ENCODE results near the gene NOP53.

NOP53 gene

GRCh38 chr19:47720669-47721422, 24.5 kb upstream of the NOP53 start:
- no peak overlapping the region for H2AFZ ChIP-seq (ENCODE audit: low read length)
- no peaks in the 10 kb centered on the region for H3K4me1 ChIP-seq (ENCODE audit: low read length)
- H3K4me3 ChIP-seq (ENCODE audit: low read length): no peak overlapping the region
- no peak overlapping the region for H3K9ac ChIP-seq (ENCODE audit: low read length)
- H4K20me1 ChIP-seq (ENCODE audit: insufficient read depth, low read length): no peaks in the 10 kb centered on the region
- H3K79me2 ChIP-seq (ENCODE audit: low read length): no peaks in the 10 kb centered on the region
- H3K4me2 ChIP-seq (ENCODE audit: low read depth, low read length): no peak overlapping the region
- no peak for DNase-seq
- TF ChIP-seq CTCF (IDR thresholded peaks at IDR 0.05; ENCODE audit: low read length): no peak
- TF ChIP-seq EZH2 (optimal IDR thresholded peaks at IDR 0.05; ENCODE audit: low read depth, low read length): peak; percentile 49
- H3K27me3 ChIP-seq (replicated peaks; ENCODE audit: insufficient read depth, low read length): peaks cover 72% of the 10 kb centered on the region
- H3K9me2 ChIP-seq (replicated peaks; ENCODE audit: insufficient read depth, low read length): no peaks in the 10 kb centered on the region
- no peaks in the 10 kb centered on the region for H3F3A ChIP-seq (ENCODE audit: insufficient read depth, low read length)
- no peak overlapping the region for H3K27ac ChIP-seq (ENCODE audit: low read length)
- H3K9me3 ChIP-seq (replicated peaks; ENCODE audit: insufficient read depth, low read length): no peaks in the 10 kb centered on the region
- H3K36me3 ChIP-seq (replicated peaks; ENCODE audit: insufficient read depth, low read length): no peaks in the 10 kb centered on the region

- no peak overlapping the region for H3K9ac ChIP-seq (ENCODE audit: low read length)
- DNase-seq: no peak
- TF ChIP-seq EZH2 (optimal IDR thresholded peaks at IDR 0.05; ENCODE audit: low read depth, low read length) (no peak), CTCF (IDR thresholded peaks at IDR 0.05; ENCODE audit: low read length) (no peak), EZH2phosphoT487 (IDR thresholded peaks at IDR 0.05; ENCODE audit: low read length) (no peak)
- H4K20me1 ChIP-seq (ENCODE audit: insufficient read depth, low read length): no peaks in the 10 kb centered on the region
- H3K79me2 ChIP-seq (ENCODE audit: low read length): no peaks in the 10 kb centered on the region
- H2AFZ ChIP-seq (ENCODE audit: low read length): no peak overlapping the region
- H3K4me1 ChIP-seq (ENCODE audit: low read length): no peaks in the 10 kb centered on the region
- H3K36me3 ChIP-seq (replicated peaks; ENCODE audit: insufficient read depth, low read length): no peaks in the 10 kb centered on the region
- no peaks in the 10 kb centered on the region for H3K9me2 ChIP-seq (replicated peaks; ENCODE audit: insufficient read depth, low read length)
- H3K27me3 ChIP-seq (replicated peaks; ENCODE audit: insufficient read depth, low read length): peaks cover 80% of the 10 kb centered on the region
- no peak overlapping the region for H3K27ac ChIP-seq (ENCODE audit: low read length)
- H3K4me2 ChIP-seq (ENCODE audit: low read depth, low read length): no peak overlapping the region
- no peak overlapping the region for H3K4me3 ChIP-seq (ENCODE audit: low read length)
- no peaks in the 10 kb centered on the region for H3K9me3 ChIP-seq (replicated peaks; ENCODE audit: insufficient read depth, low read length)
- no peaks in the 10 kb centered on the region for H3F3A ChIP-seq (ENCODE audit: insufficient read depth, low read length)
Measured at GRCh38 chr19:47723581-47723940, 21.8 kb upstream of the NOP53 start.

GRCh38 chr19:47725759-47726401, 19.5 kb upstream of the NOP53 start:
- Histone ChIP-seq H3K9me2 (replicated peaks; ENCODE audit: insufficient read depth, low read length) (no peaks in the 10 kb centered on the region), H3K27me3 (replicated peaks; ENCODE audit: insufficient read depth, low read length) (peaks cover 88% of the 10 kb centered on the region), H4K20me1 (ENCODE audit: insufficient read depth, low read length) (no peaks in the 10 kb centered on the region), H3K9ac (ENCODE audit: low read length) (no peak overlapping the region), H3K36me3 (replicated peaks; ENCODE audit: insufficient read depth, low read length) (no peaks in the 10 kb centered on the region), H3K4me1 (ENCODE audit: low read length) (no peaks in the 10 kb centered on the region), H2AFZ (ENCODE audit: low read length) (no peak overlapping the region), H3K4me2 (ENCODE audit: low read depth, low read length) (no peak overlapping the region), H3K79me2 (ENCODE audit: low read length) (no peaks in the 10 kb centered on the region), H3K4me3 (ENCODE audit: low read length) (no peak overlapping the region), H3K9me3 (replicated peaks; ENCODE audit: insufficient read depth, low read length) (no peaks in the 10 kb centered on the region), H3K27ac (ENCODE audit: low read length) (no peak overlapping the region), H3F3A (ENCODE audit: insufficient read depth, low read length) (no peaks in the 10 kb centered on the region)
- TF ChIP-seq EZH2phosphoT487 (IDR thresholded peaks at IDR 0.05; ENCODE audit: low read length) (no peak), EZH2 (optimal IDR thresholded peaks at IDR 0.05; ENCODE audit: low read depth, low read length) (no peak), CTCF (IDR thresholded peaks at IDR 0.05; ENCODE audit: low read length) (no peak)
- no peak for DNase-seq
